ENCODE measurements around the gene ATXN1. TPM values are rescaled to one million over a fixed set of nuclear protein-coding genes. Genes with fewer than 3 reads are reported as not detected.

Gene ATXN1
- total and polyA plus RNA-seq, 2 of the 13 experiments (the other 11 are each of a cell fraction or from before 2014, with no cell fraction given): 20.7 to 39.5 TPM

DNA sequence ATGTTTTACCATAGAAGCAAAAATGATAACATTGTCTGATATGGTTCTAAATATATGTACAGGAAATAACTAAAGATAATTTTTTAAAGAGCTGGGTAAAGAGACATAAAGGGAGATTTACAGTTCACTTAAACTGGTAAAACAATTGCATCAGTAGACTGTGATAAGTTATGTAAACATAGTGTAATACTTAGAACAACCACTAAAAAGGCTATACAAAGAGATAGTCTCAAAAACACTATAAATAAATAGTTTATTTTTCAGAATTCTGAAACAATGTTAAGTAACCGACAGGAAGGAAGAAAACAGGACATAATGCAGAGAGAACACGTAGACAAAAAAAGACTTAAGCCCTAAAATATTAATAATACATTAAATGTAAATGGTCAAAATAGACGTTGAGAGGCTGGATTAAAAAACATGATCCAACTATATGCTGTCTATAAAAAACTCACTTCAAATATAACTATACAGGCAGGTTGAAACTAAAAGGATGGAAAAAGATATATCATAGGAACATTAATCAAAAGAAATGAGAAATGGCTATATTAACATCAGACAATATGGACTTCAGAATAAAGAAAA lies 32.7 kb upstream of the ATXN1 start:
- DNase-seq (ENCODE audit: low spot score): no peak
- ATAC-seq: no peak
- WGBS (ENCODE audit: low lambda C conversion rate): 10% methylated on average over 3 of the region's 3 CpGs
- no peaks in the 10 kb centered on the region for H3K36me3 ChIP-seq (replicated peaks in 1 of 2; ENCODE audit: control insufficient read depth in 1 of 2, insufficient read depth in 2 of 2, low read length in 2 of 2)
- intact Hi-C loops (cut with micrococcal nuclease; ENCODE audit: unreplicated experiment) (no loop called here), in situ Hi-C loops (cut with HindIII; ENCODE audit: extremely low pct_ligation_motif_present, low pct_unique_long_range_greater_than_20kb) (no loop called here)
- peaks cover 13% of the 10 kb centered on the region for H3K4me1 ChIP-seq (ENCODE audit: insufficient read depth, low read length)
- FAIRE-seq: no peak
- POLR2A ChIA-PET: no interaction called here
- CTCF ChIA-PET (ENCODE audit: low intra/inter-chr PET ratio, low total read pairs): no interaction called here
- H3K9ac ChIP-seq (ENCODE audit: insufficient read depth, low read depth, low read length): no peak overlapping the region
- no peaks in the 10 kb centered on the region for H3K9me3 ChIP-seq (ENCODE audit: low read length)
- no peak overlapping the region for H3K4me2 ChIP-seq (ENCODE audit: low read depth, low read length)
- H3K79me2 ChIP-seq (ENCODE audit: insufficient read depth, low read length): no peaks in the 10 kb centered on the region
- no peak overlapping the region for H3K4me3 ChIP-seq (replicated peaks in 1 of 3; ENCODE audit: insufficient read depth in 1 of 3, low read depth in 2 of 3, low read length in 3 of 3)
- no peaks in the 10 kb centered on the region for H3K27me3 ChIP-seq (ENCODE audit: control insufficient read depth in 1 of 2, insufficient read depth in 2 of 2, low read length in 2 of 2)
- BruUV-seq (replicated peaks): no TSS peak
- no peaks in the 10 kb centered on the region for H4K20me1 ChIP-seq (ENCODE audit: insufficient read depth, low read length)
- H2AFZ ChIP-seq (ENCODE audit: low read length): no peak overlapping the region
- H3K27ac ChIP-seq (ENCODE audit: extremely low read length, insufficient read depth, low read length): no peak overlapping the region
- no peak for TF ChIP-seq RXRB (CRISPR knock-in tag; IDR thresholded peaks at IDR 0.05; ENCODE audit: borderline replicate concordance)
- TF ChIP-seq, protein P1, sequence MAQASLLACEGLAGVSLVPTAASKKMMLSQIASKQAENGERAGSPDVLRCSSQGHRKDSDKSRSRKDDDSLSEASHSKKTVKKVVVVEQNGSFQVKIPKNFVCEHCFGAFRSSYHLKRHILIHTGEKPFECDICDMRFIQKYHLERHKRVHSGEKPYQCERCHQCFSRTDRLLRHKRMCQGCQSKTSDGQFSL (CRISPR knock-in tag; IDR thresholded peaks at IDR 0.05): no peak
- TF ChIP-seq, protein P2, sequence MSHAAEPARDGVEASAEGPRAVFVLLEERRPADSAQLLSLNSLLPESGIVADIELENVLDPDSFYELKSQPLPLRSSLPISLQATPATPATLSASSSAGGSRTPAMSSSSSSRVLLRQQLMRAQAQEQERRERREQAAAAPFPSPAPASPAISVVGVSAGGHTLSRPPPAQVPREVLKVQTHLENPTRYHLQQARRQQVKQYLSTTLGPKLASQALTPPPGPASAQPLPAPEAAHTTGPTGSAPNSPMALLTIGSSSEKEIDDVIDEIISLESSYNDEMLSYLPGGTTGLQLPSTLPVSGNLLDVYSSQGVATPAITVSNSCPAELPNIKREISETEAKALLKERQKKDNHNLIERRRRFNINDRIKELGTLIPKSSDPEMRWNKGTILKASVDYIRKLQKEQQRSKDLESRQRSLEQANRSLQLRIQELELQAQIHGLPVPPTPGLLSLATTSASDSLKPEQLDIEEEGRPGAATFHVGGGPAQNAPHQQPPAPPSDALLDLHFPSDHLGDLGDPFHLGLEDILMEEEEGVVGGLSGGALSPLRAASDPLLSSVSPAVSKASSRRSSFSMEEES (CRISPR knock-in tag; IDR thresholded peaks at IDR 0.05): no peak
- no peak for TF ChIP-seq HNRNPK (IDR thresholded peaks at IDR 0.05; ENCODE audit: low read depth, low read length, poor library complexity, severe bottlenecking)
- no peak for TF ChIP-seq DPF2 (CRISPR knock-in tag; IDR thresholded peaks at IDR 0.05; ENCODE audit: borderline replicate concordance, low read depth)
- no peak for TF ChIP-seq ZNF567 (CRISPR knock-in tag; IDR thresholded peaks at IDR 0.05; ENCODE audit: borderline replicate concordance)
- no peak for TF ChIP-seq TAF15 (IDR thresholded peaks at IDR 0.05; ENCODE audit: low read depth, low read length, poor library complexity, severe bottlenecking)
- TF ChIP-seq, protein P3, sequence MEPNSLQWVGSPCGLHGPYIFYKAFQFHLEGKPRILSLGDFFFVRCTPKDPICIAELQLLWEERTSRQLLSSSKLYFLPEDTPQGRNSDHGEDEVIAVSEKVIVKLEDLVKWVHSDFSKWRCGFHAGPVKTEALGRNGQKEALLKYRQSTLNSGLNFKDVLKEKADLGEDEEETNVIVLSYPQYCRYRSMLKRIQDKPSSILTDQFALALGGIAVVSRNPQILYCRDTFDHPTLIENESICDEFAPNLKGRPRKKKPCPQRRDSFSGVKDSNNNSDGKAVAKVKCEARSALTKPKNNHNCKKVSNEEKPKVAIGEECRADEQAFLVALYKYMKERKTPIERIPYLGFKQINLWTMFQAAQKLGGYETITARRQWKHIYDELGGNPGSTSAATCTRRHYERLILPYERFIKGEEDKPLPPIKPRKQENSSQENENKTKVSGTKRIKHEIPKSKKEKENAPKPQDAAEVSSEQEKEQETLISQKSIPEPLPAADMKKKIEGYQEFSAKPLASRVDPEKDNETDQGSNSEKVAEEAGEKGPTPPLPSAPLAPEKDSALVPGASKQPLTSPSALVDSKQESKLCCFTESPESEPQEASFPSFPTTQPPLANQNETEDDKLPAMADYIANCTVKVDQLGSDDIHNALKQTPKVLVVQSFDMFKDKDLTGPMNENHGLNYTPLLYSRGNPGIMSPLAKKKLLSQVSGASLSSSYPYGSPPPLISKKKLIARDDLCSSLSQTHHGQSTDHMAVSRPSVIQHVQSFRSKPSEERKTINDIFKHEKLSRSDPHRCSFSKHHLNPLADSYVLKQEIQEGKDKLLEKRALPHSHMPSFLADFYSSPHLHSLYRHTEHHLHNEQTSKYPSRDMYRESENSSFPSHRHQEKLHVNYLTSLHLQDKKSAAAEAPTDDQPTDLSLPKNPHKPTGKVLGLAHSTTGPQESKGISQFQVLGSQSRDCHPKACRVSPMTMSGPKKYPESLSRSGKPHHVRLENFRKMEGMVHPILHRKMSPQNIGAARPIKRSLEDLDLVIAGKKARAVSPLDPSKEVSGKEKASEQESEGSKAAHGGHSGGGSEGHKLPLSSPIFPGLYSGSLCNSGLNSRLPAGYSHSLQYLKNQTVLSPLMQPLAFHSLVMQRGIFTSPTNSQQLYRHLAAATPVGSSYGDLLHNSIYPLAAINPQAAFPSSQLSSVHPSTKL (CRISPR knock-in tag; IDR thresholded peaks at IDR 0.05): 0 out of 2 replicates have a peak, but pooled peaks have one; percentile 12
- TF ChIP-seq SOX5 (CRISPR knock-in tag; IDR thresholded peaks at IDR 0.05; ENCODE audit: borderline replicate concordance): peak; percentile 63; the same call in 1 of the 2 replicates
- TF ChIP-seq FOXA1 (IDR thresholded peaks at IDR 0.05): no peak
- TF ChIP-seq FOXA1 (CRISPR knock-in tag; IDR thresholded peaks at IDR 0.05): peak; percentile 46; the same call in 1 of the 2 replicates
- no peak for TF ChIP-seq ZNF468 (CRISPR knock-in tag; IDR thresholded peaks at IDR 0.05)
- TF ChIP-seq SIX4 (CRISPR knock-in tag; IDR thresholded peaks at IDR 0.05): no peak
- TF ChIP-seq ZNF546 (CRISPR knock-in tag; conservative IDR thresholded peaks at IDR 0.05): no peak
- peak; percentile 48 for TF ChIP-seq CEBPG (CRISPR knock-in tag; IDR thresholded peaks at IDR 0.05)
- TF ChIP-seq ZNF460 (CRISPR knock-in tag; IDR thresholded peaks at IDR 0.05; ENCODE audit: borderline replicate concordance): no peak
- TF ChIP-seq NFYC (CRISPR knock-in tag; IDR thresholded peaks at IDR 0.05): no peak
- TF ChIP-seq, protein P4, sequence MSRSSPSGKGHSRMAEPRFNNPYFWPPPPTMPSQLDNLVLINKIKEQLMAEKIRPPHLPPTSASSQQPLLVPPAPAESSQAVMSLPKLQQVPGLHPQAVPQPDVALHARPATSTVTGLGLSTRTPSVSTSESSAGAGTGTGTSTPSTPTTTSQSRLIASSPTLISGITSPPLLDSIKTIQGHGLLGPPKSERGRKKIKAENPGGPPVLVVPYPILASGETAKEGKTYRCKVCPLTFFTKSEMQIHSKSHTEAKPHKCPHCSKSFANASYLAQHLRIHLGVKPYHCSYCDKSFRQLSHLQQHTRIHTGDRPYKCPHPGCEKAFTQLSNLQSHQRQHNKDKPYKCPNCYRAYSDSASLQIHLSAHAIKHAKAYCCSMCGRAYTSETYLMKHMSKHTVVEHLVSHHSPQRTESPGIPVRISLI (CRISPR knock-in tag; IDR thresholded peaks at IDR 0.05; ENCODE audit: borderline replicate concordance): no peak
- no peak for TF ChIP-seq SP4 (CRISPR knock-in tag; IDR thresholded peaks at IDR 0.05)
